Astrocyte (in vitro differentiated cells and primary cell): ENCODE results near the gene PERM1. TPM values are rescaled to one million over a fixed set of nuclear protein-coding genes. Genes with fewer than 3 reads are reported as not detected.

Source experiments
- DNase-seq: peaks from one replicate; pipeline ENCODE4 v3.0.0-alpha.2; 2010; ENCODE audit warnings: low read depth
- FAIRE-seq: peaks from 2 replicates; lab custom pipeline; 2011; peaks lifted over from hg19 to GRCh38; lab: Jason Lieb, UNC
- H2AFZ ChIP-seq: 2 replicates; pipeline ENCODE4 v1.6.0; 2012; ENCODE audit warnings: low read depth, low read length, inconsistent platforms
- H3K27ac ChIP-seq: 2 replicates; pipeline ENCODE4 v1.5.1; 2011; ENCODE audit warnings: low read depth, low read length, inconsistent platforms
- H3K27me3 ChIP-seq: 2 replicates; pipeline ENCODE4 v1.6.0; 2011; ENCODE audit warnings: low read length, inconsistent platforms; ENCODE audit not compliant: insufficient read depth
- H3K36me3 ChIP-seq: 2 replicates; pipeline ENCODE4 v1.5.1; 2011; ENCODE audit warnings: low read length, inconsistent platforms; ENCODE audit not compliant: insufficient read depth
- H3K4me1 ChIP-seq: 2 replicates; pipeline ENCODE4 v1.5.1; 2011; ENCODE audit warnings: low read length, inconsistent platforms; ENCODE audit not compliant: insufficient read depth
- H3K4me2 ChIP-seq: 2 replicates; pipeline ENCODE4 v1.6.0; 2012; ENCODE audit warnings: low read length, inconsistent platforms
- H3K4me3 ChIP-seq: 2 replicates; pipeline ENCODE4 v1.5.1; 2011; ENCODE audit warnings: low read depth, mild to moderate bottlenecking, low read length, inconsistent platforms; ENCODE audit not compliant: insufficient read depth
- H3K79me2 ChIP-seq: 2 replicates; pipeline ENCODE4 v1.6.0; 2012; ENCODE audit warnings: mild to moderate bottlenecking, low read length, inconsistent platforms; ENCODE audit not compliant: insufficient read depth
- H3K9ac ChIP-seq: 2 replicates; pipeline ENCODE4 v1.6.0; 2012; ENCODE audit warnings: mild to moderate bottlenecking, low read length, inconsistent platforms
- H3K9me3 ChIP-seq: 2 replicates; pipeline ENCODE4 v1.5.1; 2012; ENCODE audit warnings: low read depth, mild to moderate bottlenecking, low read length, inconsistent platforms; ENCODE audit not compliant: insufficient read depth
- H4K20me1 ChIP-seq: 2 replicates; pipeline ENCODE4 v1.6.0; 2012; ENCODE audit warnings: low read length, inconsistent platforms; ENCODE audit not compliant: insufficient read depth
- H3K27ac Mint-ChIP-seq: one replicate; pipeline ENCODE4 v1.8.0; 2021; ENCODE audit warnings: mild to moderate bottlenecking, mixed read lengths; ENCODE audit not compliant: unreplicated experiment
- H3K27me3 Mint-ChIP-seq: one replicate; pipeline ENCODE4 v1.8.0; 2021; ENCODE audit warnings: low read depth, mixed read lengths; ENCODE audit not compliant: unreplicated experiment
- H3K36me3 Mint-ChIP-seq: one replicate; pipeline ENCODE4 v1.8.0; 2021; ENCODE audit warnings: low read depth, mixed read lengths; ENCODE audit not compliant: unreplicated experiment
- H3K4me1 Mint-ChIP-seq: one replicate; pipeline ENCODE4 v1.8.0; 2021; ENCODE audit warnings: low read depth, mixed read lengths; ENCODE audit not compliant: unreplicated experiment
- H3K4me3 Mint-ChIP-seq: one replicate; pipeline ENCODE4 v1.8.0; 2021; ENCODE audit warnings: mild to moderate bottlenecking, moderate library complexity, mixed read lengths; ENCODE audit not compliant: unreplicated experiment
- H3K9me3 Mint-ChIP-seq: one replicate; pipeline ENCODE4 v1.8.0; 2021; ENCODE audit warnings: mild to moderate bottlenecking, mixed read lengths; ENCODE audit not compliant: unreplicated experiment
- CTCF ChIP-seq: IDR thresholded peaks from 2 replicates; pipeline ENCODE4 v1.5.1; 2011; ENCODE audit warnings: low read depth, mild to moderate bottlenecking, inconsistent platforms, low read length, moderate library complexity; ENCODE audit not compliant: insufficient read depth
- EZH2 ChIP-seq: IDR thresholded peaks from 2 replicates; pipeline ENCODE4 v1.6.1; 2012; ENCODE audit warnings: mild to moderate bottlenecking, low read length, inconsistent platforms; ENCODE audit not compliant: insufficient read depth
- total RNA-seq: library from RNA; stranded (reverse); gene quantifications from 2 replicates; pipeline ENCODE4 v1.2.1, GENCODE V29; 2021

The PERM1 gene
- total RNA-seq, 1 donor from 2014 or later = 0.20 TPM

- H3K9me3 Mint-ChIP-seq = no peaks in the 10 kb centered on the region
- Histone ChIP-seq H3K4me1 (peaks cover 9% of the 10 kb centered on the region), H3K79me2 (no peaks in the 10 kb centered on the region), H3K9me3 (no peaks in the 10 kb centered on the region), H3K27ac (no peak overlapping the region), H2AFZ (no peak overlapping the region), H3K9ac (peak overlapping the region; percentile 80), H3K4me3 (no peak overlapping the region), H3K27me3 (no peaks in the 10 kb centered on the region), H4K20me1 (no peaks in the 10 kb centered on the region), H3K4me2 (peak overlapping the region; percentile 85), H3K36me3 (no peaks in the 10 kb centered on the region)
- peaks cover 8% of the 10 kb centered on the region for H3K4me1 Mint-ChIP-seq
- peak overlapping the region; percentile 93 for H3K4me3 Mint-ChIP-seq
- H3K27me3 Mint-ChIP-seq = no peaks in the 10 kb centered on the region
- H3K36me3 Mint-ChIP-seq = peaks cover 11% of the 10 kb centered on the region
- FAIRE-seq (no peak), DNase-seq (no peak)
- TF ChIP-seq CTCF (peak; percentile 8), EZH2 (no peak)
- peak overlapping the region; percentile 97 for H3K27ac Mint-ChIP-seq
These were observed 33.1 kb upstream of the PERM1 start for GRCh38 chr1:1014799-1015681.

- Histone ChIP-seq H3K36me3 (no peaks in the 10 kb centered on the region), H2AFZ (peak overlapping the region; percentile 82), H3K27me3 (no peaks in the 10 kb centered on the region), H3K9ac (peak overlapping the region; percentile 80), H3K9me3 (no peaks in the 10 kb centered on the region), H4K20me1 (no peaks in the 10 kb centered on the region), H3K4me3 (peak overlapping the region; percentile 70), H3K27ac (no peak overlapping the region), H3K79me2 (no peaks in the 10 kb centered on the region), H3K4me2 (peak overlapping the region; percentile 85), H3K4me1 (peaks cover 9% of the 10 kb centered on the region)
- no peak for TF ChIP-seq CTCF
- no peak for TF ChIP-seq EZH2
- peak overlapping the region; percentile 93 for H3K4me3 Mint-ChIP-seq
- H3K27me3 Mint-ChIP-seq = no peaks in the 10 kb centered on the region
- H3K27ac Mint-ChIP-seq = peak overlapping the region; percentile 97
- DNase-seq (no peak), FAIRE-seq (no peak)
- no peaks in the 10 kb centered on the region for H3K9me3 Mint-ChIP-seq
- H3K36me3 Mint-ChIP-seq = peaks cover 12% of the 10 kb centered on the region
- H3K4me1 Mint-ChIP-seq = peaks cover 8% of the 10 kb centered on the region
These were observed 32.2 kb upstream of the PERM1 start for GRCh38 chr1:1013922-1014648.
